GM03348 (cell line): ENCODE results near the gene NTRK2.
"Not testable (repeated sequence)": the region's sequence is repeated elsewhere in the genome, so short reads cannot be mapped to it uniquely, and the experiment has no call there.

Experiments
- DNase-seq: peaks from one replicate; pipeline ENCODE4 v3.0.0; 2012; ENCODE audit warnings: low spot score

NTRK2 gene

GRCh38 chr9:85067792-85068191 lies 398.3 kb downstream of the NTRK2 start:
- DNase-seq = no peak

- DNase-seq = not testable (repeated sequence)
Measured at GRCh38 chr9:85069421-85069820, 399.9 kb downstream of the NTRK2 start.
